Ishikawa (cell line): ENCODE results near the gene HBZ.

Experiments used
- CEBPB ChIP-seq: IDR thresholded peaks from 2 replicates; pipeline ENCODE4 v1.6.1; 2012
- CREB1 ChIP-seq: IDR thresholded peaks from 2 replicates; pipeline ENCODE4 v1.6.1; 2012; ENCODE audit warnings: low read depth
- EGR1 ChIP-seq: IDR thresholded peaks from 2 replicates; pipeline ENCODE4 v1.6.1; 2012
- EP300 ChIP-seq: IDR thresholded peaks from 2 replicates; pipeline ENCODE4 v1.6.1; 2012; ENCODE audit warnings: borderline replicate concordance
- FOXM1 ChIP-seq: IDR thresholded peaks from 2 replicates; pipeline ENCODE4 v1.6.1; 2012; ENCODE audit warnings: low read depth, borderline replicate concordance
- MAX ChIP-seq: IDR thresholded peaks from 2 replicates; pipeline ENCODE4 v1.6.1; 2012
- NFIC ChIP-seq: IDR thresholded peaks from 2 replicates; pipeline ENCODE4 v1.6.1; 2012
- RAD21 ChIP-seq: IDR thresholded peaks from 2 replicates; pipeline ENCODE4 v1.6.1; 2012; ENCODE audit warnings: low read depth
- REST ChIP-seq: IDR thresholded peaks from 2 replicates; pipeline ENCODE4 v1.6.1; 2012; ENCODE audit warnings: low read depth, mild to moderate bottlenecking
- TAF1 ChIP-seq: IDR thresholded peaks from 2 replicates; pipeline ENCODE4 v1.6.1; 2012; ENCODE audit warnings: low read depth, mild to moderate bottlenecking
- TCF12 ChIP-seq: IDR thresholded peaks from 2 replicates; pipeline ENCODE4 v1.6.1; 2012; ENCODE audit warnings: low read depth
- TEAD4 ChIP-seq: IDR thresholded peaks from 2 replicates; pipeline ENCODE4 v1.6.1; 2012
- USF1 ChIP-seq: IDR thresholded peaks from 2 replicates; pipeline ENCODE4 v1.6.1; 2012
- YY1 ChIP-seq: IDR thresholded peaks from 2 replicates; pipeline ENCODE4 v1.6.1; 2012; ENCODE audit warnings: low read depth

GRCh38 chr16:152141-153128, at the start of gene HBZ:
- no peak for TF ChIP-seq CEBPB
- no peak for TF ChIP-seq CREB1
- TF ChIP-seq REST: no peak
- no peak for TF ChIP-seq FOXM1
- no peak for TF ChIP-seq RAD21
- no peak for TF ChIP-seq MAX
- TF ChIP-seq TAF1: no peak
- no peak for TF ChIP-seq TEAD4
- TF ChIP-seq USF1: no peak
- TF ChIP-seq EP300: no peak
- TF ChIP-seq NFIC: no peak
- TF ChIP-seq TCF12: no peak
- TF ChIP-seq YY1: no peak
- no peak for TF ChIP-seq EGR1
